NCI-H146 (cell line): Measurements from ENCODE around the gene FCHSD2.
"Not testable (repeated sequence)": the region's sequence is repeated elsewhere in the genome, so short reads cannot be mapped to it uniquely, and the experiment has no call there.

Experiments
- DNase-seq: peaks from one replicate; lab custom pipeline; 2025; lab: John Stamatoyannopoulos, UW

The FCHSD2 gene

GRCh38 chr11:73059915-73060314 is 82.2 kb downstream of the FCHSD2 start:
- no peak for DNase-seq

- no peak for DNase-seq
These were observed 83.0 kb downstream of the FCHSD2 start for GRCh38 chr11:73058989-73059674.

DNA sequence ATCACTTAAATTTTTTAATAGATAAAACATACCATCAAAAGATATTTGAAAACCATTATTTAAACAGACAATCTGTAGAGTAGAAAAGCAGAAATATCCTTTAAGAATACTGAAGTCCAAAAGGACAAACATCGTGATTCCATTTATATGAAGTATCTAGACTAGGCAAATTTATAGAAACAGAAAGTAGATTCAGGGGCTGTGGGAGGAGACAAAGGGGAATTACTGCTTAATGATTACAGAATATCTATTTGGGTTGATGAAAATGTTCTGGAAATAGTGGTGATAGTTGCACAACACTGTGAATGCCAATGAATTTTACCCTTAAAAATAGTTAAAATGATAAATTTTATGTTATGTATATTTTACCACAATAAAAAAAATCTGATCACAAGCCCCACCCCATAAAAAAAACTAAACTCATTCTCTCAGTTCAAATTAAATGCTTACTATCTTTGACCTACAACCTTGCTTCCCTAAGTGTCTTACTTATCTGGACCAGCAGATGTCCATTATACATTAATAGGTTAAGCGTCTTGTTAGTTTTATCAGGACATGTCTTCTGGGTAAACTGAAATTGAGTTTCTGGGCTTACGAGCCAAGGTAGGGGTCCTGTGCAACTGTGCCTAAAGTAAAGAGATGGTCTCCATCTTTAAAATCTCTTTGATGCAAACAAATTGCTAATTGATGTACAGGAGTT is 86.3 kb downstream of the FCHSD2 start:
- DNase-seq = no peak

- no peak for DNase-seq
These were observed 87.1 kb downstream of the FCHSD2 start for GRCh38 chr11:73055002-73055401.

- no peak for DNase-seq
These were observed 88.2 kb downstream of the FCHSD2 start for GRCh38 chr11:73053964-73054363.

GRCh38 chr11:73048446-73048845 is 93.7 kb downstream of the FCHSD2 start:
- no peak for DNase-seq

- peak; percentile 85 for DNase-seq
These were observed 94.2 kb downstream of the FCHSD2 start for GRCh38 chr11:73047773-73048371.

DNA sequence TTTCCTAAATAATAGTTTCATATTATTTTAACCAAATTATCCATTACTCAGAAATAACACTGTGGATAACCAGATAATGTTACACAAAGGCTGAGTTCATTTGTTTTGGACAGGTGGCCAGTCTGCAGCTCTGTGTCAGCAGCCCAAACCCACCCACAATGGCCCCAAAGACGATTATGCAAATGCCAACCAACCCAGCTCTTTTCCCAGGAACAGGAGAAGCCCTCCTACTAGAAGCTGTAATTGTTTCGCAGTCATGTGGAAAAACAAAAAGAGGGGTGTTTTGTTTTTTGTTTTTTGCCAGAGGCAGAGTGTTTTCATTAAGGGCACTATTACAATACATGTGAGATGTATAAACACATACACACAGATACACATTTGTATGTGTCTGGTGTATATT is 102.1 kb downstream of the FCHSD2 start:
- DNase-seq = no peak

- no peak for DNase-seq
These were observed 107.3 kb downstream of the FCHSD2 start for GRCh38 chr11:73034777-73035176.

- DNase-seq = no peak
These were observed 107.8 kb downstream of the FCHSD2 start for GRCh38 chr11:73034331-73034730.

DNA sequence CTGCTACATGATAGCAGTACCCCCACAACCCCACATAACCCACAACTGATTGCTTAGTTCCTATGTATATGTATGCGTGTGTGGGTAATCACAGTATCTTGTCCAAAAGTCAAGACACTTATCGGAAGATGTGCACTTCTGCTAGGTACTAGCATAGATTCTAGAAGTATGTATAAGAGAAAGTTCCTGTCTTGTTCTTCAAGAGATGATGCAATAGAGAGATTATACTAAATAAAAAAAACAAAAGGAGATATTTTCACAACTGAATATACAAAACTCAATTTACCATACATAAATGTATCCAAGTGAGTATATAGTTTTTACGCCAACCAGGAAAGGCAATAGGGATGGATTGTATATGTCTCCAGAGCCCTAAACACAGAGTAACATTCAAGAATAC is 112.0 kb downstream of the FCHSD2 start:
- DNase-seq = no peak

GRCh38 chr11:73029403-73029802 is 112.7 kb downstream of the FCHSD2 start:
- no peak for DNase-seq

GRCh38 chr11:73028611-73029010 is 113.5 kb downstream of the FCHSD2 start:
- DNase-seq = no peak

GRCh38 chr11:73027840-73028239 is 114.3 kb downstream of the FCHSD2 start:
- not testable (repeated sequence) for DNase-seq

GRCh38 chr11:73024639-73025038 is 117.5 kb downstream of the FCHSD2 start:
- DNase-seq = no peak

DNA sequence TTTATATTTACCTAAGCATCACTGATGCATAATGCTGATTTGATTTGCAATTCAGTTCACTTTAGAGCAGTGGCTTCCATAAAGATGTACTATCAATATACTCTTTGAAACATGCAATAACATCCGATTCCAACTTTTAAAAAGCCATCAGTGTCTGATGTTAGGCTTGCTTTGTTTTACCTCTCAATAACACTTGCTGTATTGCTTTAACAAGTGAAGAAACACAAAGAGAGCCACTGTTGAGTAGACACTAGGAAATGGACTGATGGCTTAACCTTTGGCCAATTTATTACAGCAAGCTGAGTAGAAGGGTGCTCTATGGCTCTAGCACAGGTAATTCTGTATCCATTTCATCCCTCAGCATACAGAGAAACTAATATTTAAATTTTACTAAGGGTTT is 122.1 kb downstream of the FCHSD2 start:
- no peak for DNase-seq

- DNase-seq = no peak
These were observed 122.7 kb downstream of the FCHSD2 start for GRCh38 chr11:73019449-73019848.

- no peak for DNase-seq
These were observed 123.3 kb downstream of the FCHSD2 start for GRCh38 chr11:73018856-73019255.

GRCh38 chr11:73017024-73017751 is 124.9 kb downstream of the FCHSD2 start:
- DNase-seq = no peak

- DNase-seq = no peak
These were observed 129.1 kb downstream of the FCHSD2 start for GRCh38 chr11:73013021-73013420.

DNA sequence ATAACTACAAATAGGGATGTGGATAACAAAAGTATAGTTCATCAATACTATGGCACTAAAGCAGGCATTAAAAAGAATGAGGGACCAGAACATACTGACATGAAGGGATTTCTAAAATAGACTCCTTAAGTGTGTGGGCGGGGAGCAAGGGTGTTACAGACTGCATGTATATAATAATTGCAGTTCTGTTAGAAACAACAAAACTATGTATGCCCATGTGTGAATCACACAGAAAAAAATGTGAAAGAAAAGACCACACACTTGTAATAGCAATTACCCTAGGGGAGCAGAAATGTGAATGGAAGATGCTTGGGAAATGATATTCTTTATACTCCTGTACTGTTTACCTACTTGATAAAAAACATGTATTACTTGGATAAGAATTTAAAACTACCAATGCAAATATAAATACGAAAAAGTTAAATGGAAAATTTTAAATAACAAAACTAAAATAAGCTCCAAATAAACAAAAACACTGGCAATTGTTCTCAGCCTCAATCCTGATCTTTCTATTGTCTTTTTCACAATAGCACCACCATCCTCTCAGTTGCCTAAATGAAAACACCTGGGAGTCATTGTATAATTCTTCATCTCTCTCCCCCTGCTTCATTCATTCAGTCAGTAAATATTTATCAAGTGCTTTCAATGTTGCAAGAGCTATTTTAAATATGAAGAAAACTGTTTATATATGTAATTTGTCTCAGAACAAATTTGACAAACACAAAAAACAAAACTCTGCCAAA is 129.8 kb downstream of the FCHSD2 start:
- DNase-seq = no peak
